Cortex of kidney (tissue), 1 donor: ENCODE results near the gene SPDYE11.
"Not testable (repeated sequence)": the region's sequence is repeated elsewhere in the genome, so short reads cannot be mapped to it uniquely, and the experiment has no call there.

Source experiments
- DNase-seq: peaks from one replicate; lab custom pipeline; 2025; lab: John Stamatoyannopoulos, UW

The SPDYE11 gene, protein sequence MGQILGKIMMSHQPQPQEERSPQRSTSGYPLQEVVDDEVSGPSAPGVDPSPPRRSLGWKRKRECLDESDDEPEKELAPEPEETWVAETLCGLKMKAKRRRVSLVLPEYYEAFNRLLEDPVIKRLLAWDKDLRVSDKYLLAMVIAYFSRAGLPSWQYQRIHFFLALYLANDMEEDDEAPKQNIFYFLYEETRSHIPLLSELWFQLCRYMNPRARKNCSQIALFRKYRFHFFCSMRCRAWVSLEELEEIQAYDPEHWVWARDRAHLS

GRCh38 chr7:73057811-73058210 lies at the start of gene SPDYE11:
SPDYE11 (minus strand) TSS chr7:73057911; CDS start chr7:73056111, 1,800 bp downstream.
- not testable (repeated sequence) for DNase-seq

- DNase-seq, result not testable (repeated sequence)
These were observed 28.2 kb upstream of the SPDYE11 start, which contains the start of gene SPDYE9 for GRCh38 chr7:73085938-73086337. SPDYE9 (minus strand) TSS chr7:73086038; CDS start chr7:73084238, 1,800 bp downstream.

- DNase-seq, result not testable (repeated sequence)
These were observed 28.0 kb downstream of the SPDYE11 start, which contains the start of gene SPDYE8 for GRCh38 chr7:73029666-73030065. SPDYE8 (minus strand) TSS chr7:73029766; CDS start chr7:73027966, 1,800 bp downstream.

GRCh38 chr7:73006491-73006890 lies 51.2 kb downstream of the SPDYE11 start:
- DNase-seq, result not testable (repeated sequence)

- DNase-seq, result not testable (repeated sequence)
These were observed 51.8 kb downstream of the SPDYE11 start for GRCh38 chr7:73005693-73006447.

GRCh38 chr7:73005356-73005692 lies 52.4 kb downstream of the SPDYE11 start:
- DNase-seq, result not testable (repeated sequence)

GRCh38 chr7:72997887-72998468 lies 59.7 kb downstream of the SPDYE11 start:
- not testable (repeated sequence) for DNase-seq
